Keratinocyte (primary cell): ENCODE data around the gene TBX3.

Experiments
- CTCF ChIP-seq, 3 experiments: IDR thresholded peaks in 1 of 3; conservative IDR thresholded peaks in 1 of 3; optimal IDR thresholded peaks in 1 of 3; 2 replicates in 2 of 3; 3 replicates in 1 of 3; pipeline versions ENCODE3 to v1.5.1; 2011; ENCODE audit warnings: low read length in 3 of 3, mild to moderate bottlenecking in 3 of 3, moderate library complexity in 2 of 3, control low read depth in 1 of 3, inconsistent platforms in 1 of 3; ENCODE audit not compliant: insufficient read depth in 2 of 3; ENCODE audit errors: extremely low read depth in 1 of 3
- EZH2 ChIP-seq: IDR thresholded peaks from one replicate; pipeline ENCODE4 v1.6.1; 2012; ENCODE audit warnings: inconsistent platforms, mild to moderate bottlenecking, low read length, moderate library complexity

DNA sequence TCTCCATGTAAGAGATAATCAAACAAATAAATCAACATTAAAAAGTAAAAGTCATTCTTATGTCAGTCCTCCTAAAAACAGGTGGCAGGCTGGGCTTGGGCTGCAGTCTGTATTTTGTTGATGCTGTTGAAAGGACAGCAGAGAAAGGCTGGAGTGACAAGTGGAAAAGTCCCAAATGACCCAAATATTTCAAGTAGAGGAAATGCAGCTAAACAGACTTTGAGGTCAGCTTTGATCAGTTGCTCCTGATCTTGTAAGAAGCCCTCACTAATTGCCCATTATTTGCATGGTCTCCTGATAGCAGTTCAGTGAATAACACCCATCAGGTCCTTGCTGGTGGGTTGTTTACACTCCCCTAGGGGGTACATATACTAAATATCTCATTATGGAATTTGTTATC lies 24.9 kb downstream of the TBX3 start:
- TF ChIP-seq CTCF (optimal IDR thresholded peaks at IDR 0.05 in 1 of 3, IDR thresholded peaks at IDR 0.05 in 1 of 3, conservative IDR thresholded peaks at IDR 0.05 in 1 of 3; ENCODE audit: extremely low read depth in 1 of 3, insufficient read depth in 2 of 3, low read length in 3 of 3) (no peak), EZH2 (no peak)
